Measurements from ENCODE around the gene TCAF1.
"Not testable (repeated sequence)": the region's sequence is repeated elsewhere in the genome, so short reads cannot be mapped to it uniquely, and the experiment has no call there.

- not testable (repeated sequence) for TF ChIP-seq RAD21 (IDR thresholded peaks at IDR 0.05; ENCODE audit: low read length); CTCF (conservative IDR thresholded peaks at IDR 0.05; ENCODE audit: low read depth, low read length)
Observed at GRCh38 chr7:143857994-143858393, 44.0 kb downstream of the TCAF1 start.
